ENCODE results near the gene KIF20A. TPM values are rescaled to one million over a fixed set of nuclear protein-coding genes. Genes with fewer than 3 reads are reported as not detected.
"Not testable (repeated sequence)": the region's sequence is repeated elsewhere in the genome, so short reads cannot be mapped to it uniquely, and the experiment has no call there.

Gene KIF20A
- total and polyA plus RNA-seq, 8 donors, result 1.6 to 106 (median 42.6) TPM

- H3K4me1 ChIP-seq, result peaks cover 9 to 13% of the 10 kb centered on the region in 2 donors
- no peak for ATAC-seq
- no peak for TF ChIP-seq CTCF (IDR thresholded peaks at IDR 0.05)
- DNase-seq, result no peak
- intact Hi-C loops (cut with DNase I), result loop anchor here in 1 of 2 donors (10.0 kb wide), 1 partner anchor 55 kb away; the partner anchor contains the start of gene WNT8A
- H3K27ac ChIP-seq, result no peak overlapping the region
- peaks cover 0 to 27% of the 10 kb centered on the region in 2 donors for H3K27me3 ChIP-seq
- peak overlapping the region; percentile 49 to 59 for H3K4me3 ChIP-seq
- H3K36me3 ChIP-seq, result no peaks in the 10 kb centered on the region
- H3K9me3 ChIP-seq, result no peaks in the 10 kb centered on the region
Measured at GRCh38 chr5:138139781-138140090, 39.2 kb upstream of the KIF20A start.

- DNase-seq (no peak), ATAC-seq (peak; percentile 62)
- Histone ChIP-seq H3K4me3 (no peak overlapping the region), H3K4me1 (peaks cover 9 to 13% of the 10 kb centered on the region in 2 donors), H3K9me3 (no peaks in the 10 kb centered on the region), H3K27me3 (peaks cover 0 to 27% of the 10 kb centered on the region in 2 donors), H3K36me3 (no peaks in the 10 kb centered on the region), H3K27ac (no peak overlapping the region)
- intact Hi-C loops (cut with DNase I), result no loop called here
- TF ChIP-seq CTCF (IDR thresholded peaks at IDR 0.05), result no peak
Measured at GRCh38 chr5:138140268-138140667, 38.6 kb upstream of the KIF20A start.

- DNase-seq (no peak), ATAC-seq (no peak)
- intact Hi-C loops (cut with DNase I), result no loop called here
- no peak for TF ChIP-seq CTCF (IDR thresholded peaks at IDR 0.05)
- Histone ChIP-seq H3K9me3 (no peaks in the 10 kb centered on the region), H3K4me3 (no peak overlapping the region), H3K36me3 (no peaks in the 10 kb centered on the region), H3K4me1 (peaks cover 9 to 13% of the 10 kb centered on the region in 2 donors), H3K27me3 (peaks cover 0 to 27% of the 10 kb centered on the region in 2 donors), H3K27ac (no peak overlapping the region)
Measured at GRCh38 chr5:138141734-138142133, 37.2 kb upstream of the KIF20A start.

- Histone ChIP-seq H3K27me3 (peaks cover 0 to 21% of the 10 kb centered on the region in 2 donors), H3K4me1 (peaks cover 9 to 13% of the 10 kb centered on the region in 2 donors)
- H3K27ac ChIP-seq; H3K4me3 ChIP-seq; DNase-seq; intact Hi-C loops (cut with DNase I); ATAC-seq; H3K9me3 ChIP-seq; H3K36me3 ChIP-seq: not testable (repeated sequence)
Measured at GRCh38 chr5:138143578-138143977, 35.3 kb upstream of the KIF20A start.

- intact Hi-C loops (cut with DNase I), result no loop called here
- ATAC-seq (peak; percentile 88), DNase-seq (peak in 1 of 4 donors; percentile 37)
- Histone ChIP-seq H3K27ac (no peak overlapping the region), H3K36me3 (no peaks in the 10 kb centered on the region), H3K4me3 (no peak overlapping the region), H3K9me3 (no peaks in the 10 kb centered on the region), H3K4me1 (no peaks in the 10 kb centered on the region), H3K27me3 (no peaks in the 10 kb centered on the region)
- TF ChIP-seq CTCF (IDR thresholded peaks at IDR 0.05), result no peak
Measured at GRCh38 chr5:138148811-138149210, 30.1 kb upstream of the KIF20A start.

GRCh38 chr5:138149530-138149929 lies 29.4 kb upstream of the KIF20A start:
- no peak for TF ChIP-seq CTCF (IDR thresholded peaks at IDR 0.05)

GRCh38 chr5:138155977-138156376 lies 22.9 kb upstream of the KIF20A start:
- ATAC-seq; H3K4me3 ChIP-seq; DNase-seq; H3K9me3 ChIP-seq; H3K27me3 ChIP-seq; intact Hi-C loops (cut with DNase I); H3K4me1 ChIP-seq; H3K27ac ChIP-seq: not testable (repeated sequence)
- peaks cover 4 to 52% of the 10 kb centered on the region in 2 donors for H3K36me3 ChIP-seq

More at GRCh38 chr5:138149530-138149929, 29.4 kb upstream of the KIF20A start:
- H3K27ac ChIP-seq, result no peak overlapping the region
- H3K4me1 ChIP-seq, result no peaks in the 10 kb centered on the region
- H3K27me3 ChIP-seq, result no peaks in the 10 kb centered on the region
- H3K9me3 ChIP-seq, result no peaks in the 10 kb centered on the region
- DNase-seq (no peak), ATAC-seq (no peak)
- no peak overlapping the region for H3K4me3 ChIP-seq
- no peaks in the 10 kb centered on the region for H3K36me3 ChIP-seq
- intact Hi-C loops (cut with DNase I), result no loop called here

Measured in left lung (tissue), 10 donors.